Gastrocnemius medialis (tissue), 4 donors: ENCODE measurements around the gene KANSL1.

Source experiments
- CTCF ChIP-seq, 5 experiments: fragments of 450-650 bp in 3 of 5; fragments of 200-600 bp in 2 of 5; sonication (generic) in 2 of 5; IDR thresholded peaks in 4 of 5; conservative IDR thresholded peaks in 1 of 5; 1 replicate in 4 of 5; 2 replicates in 1 of 5; pipeline ENCODE4 v1.5.1; 2016 to 2019; ENCODE audit warnings: antibody characterized with exemption in 5 of 5, mild to moderate bottlenecking in 3 of 5, moderate library complexity in 3 of 5
- POLR2A ChIP-seq, 2 donors: fragments of 450-650 bp; IDR thresholded peaks; one replicate each; pipeline ENCODE4 v1.6.1; 2017; ENCODE audit warnings: antibody characterized with exemption in 2 of 2, mild to moderate bottlenecking in 2 of 2, moderate library complexity in 2 of 2

DNA sequence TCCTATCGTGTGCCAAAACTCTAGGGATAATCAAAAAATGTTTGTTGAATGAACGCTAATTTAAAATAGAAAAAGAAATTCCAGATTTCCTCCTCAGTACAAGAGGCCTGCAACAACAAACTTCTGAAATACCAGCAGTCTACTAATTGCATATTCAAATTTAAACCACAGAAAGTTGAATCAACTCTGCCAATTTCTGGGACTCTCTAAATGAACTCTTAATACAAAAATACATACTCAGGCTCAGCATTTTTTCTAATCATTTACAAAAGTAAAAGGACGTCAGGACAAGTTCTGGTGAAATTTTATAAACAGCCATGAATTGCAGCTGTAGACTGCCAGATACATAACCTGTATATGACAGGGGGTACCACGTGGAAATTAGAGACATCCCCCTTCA, 49.0 kb downstream of the KANSL1 start:
- TF ChIP-seq CTCF (IDR thresholded peaks at IDR 0.05 in 4 of 5, conservative IDR thresholded peaks at IDR 0.05 in 1 of 5) (no peak), POLR2A (IDR thresholded peaks at IDR 0.05) (no peak)
